Hepatocyte (in vitro differentiated cells): Measurements from ENCODE around the gene COL4A2. TPM values are rescaled to one million over a fixed set of nuclear protein-coding genes. Genes with fewer than 3 reads are reported as not detected.
A peak's percentile ranks its signal among the peaks of the same experiment; 100 is the strongest.

ENCODE experiments used
- DNase-seq: peaks from one replicate; pipeline ENCODE4 v3.0.0-alpha.2; 2016; ENCODE audit warnings: low spot score
- H2AFZ ChIP-seq: fragments of 200-600 bp; sonication (generic); 2 replicates; pipeline ENCODE4 v1.6.0; 2016; ENCODE audit warnings: antibody characterized with exemption, mild to moderate bottlenecking
- H3K27ac ChIP-seq: fragments of 200-600 bp; sonication (generic); 2 replicates; pipeline ENCODE4 v1.5.1; 2016; ENCODE audit warnings: mild to moderate bottlenecking
- H3K27me3 ChIP-seq: fragments of 200-600 bp; sonication (generic); 2 replicates; pipeline ENCODE4 v1.6.1; 2016
- H3K36me3 ChIP-seq: fragments of 200-600 bp; sonication (generic); replicated peaks from 2 replicates; pipeline ENCODE4 v1.5.1; 2016; ENCODE audit warnings: low read depth; ENCODE audit not compliant: insufficient read depth
- H3K4me1 ChIP-seq: fragments of 200-600 bp; sonication (generic); 2 replicates; pipeline ENCODE4 v1.5.1; 2016; ENCODE audit warnings: mild to moderate bottlenecking, moderate library complexity; ENCODE audit not compliant: insufficient read depth
- H3K4me2 ChIP-seq: fragments of 200-600 bp; sonication (generic); 2 replicates; pipeline ENCODE4 v1.6.0; 2016
- H3K4me3 ChIP-seq: fragments of 200-600 bp; sonication (generic); 2 replicates; pipeline ENCODE4 v1.5.1; 2016; ENCODE audit warnings: mild to moderate bottlenecking
- H3K79me2 ChIP-seq: fragments of 200-600 bp; sonication (generic); 2 replicates; pipeline ENCODE4 v1.6.0; 2017; ENCODE audit warnings: mild to moderate bottlenecking
- H3K9me2 ChIP-seq: fragments of 200-600 bp; sonication (generic); replicated peaks from 2 replicates; pipeline ENCODE4 v1.6.0; 2017; ENCODE audit warnings: mild to moderate bottlenecking; ENCODE audit not compliant: insufficient read depth
- H3K9me3 ChIP-seq: fragments of 200-600 bp; sonication (generic); 2 replicates; pipeline ENCODE4 v1.5.1; 2016; ENCODE audit warnings: low read depth, mild to moderate bottlenecking
- H4K20me1 ChIP-seq: fragments of 200-600 bp; sonication (generic); 2 replicates; pipeline ENCODE4 v1.6.0; 2016; ENCODE audit warnings: mild to moderate bottlenecking; ENCODE audit not compliant: insufficient read depth, poor library complexity, severe bottlenecking
- EZH2 ChIP-seq: fragments of 200-600 bp; sonication (generic); IDR thresholded peaks from 2 replicates; pipeline ENCODE4 v1.6.1; 2016; ENCODE audit warnings: antibody characterized with exemption, mild to moderate bottlenecking, borderline replicate concordance
- EZH2phosphoT487 ChIP-seq: fragments of 200-600 bp; sonication (generic); IDR thresholded peaks from one replicate; pipeline ENCODE4 v1.6.1; 2018; ENCODE audit warnings: antibody characterized with exemption, mild to moderate bottlenecking, low read depth, moderate library complexity; ENCODE audit not compliant: unreplicated experiment, severe bottlenecking
- WGBS: methylation state at CpG from one replicate; pipeline ENCODE4 v1.1.6; 2016; ENCODE audit warnings: low lambda C conversion rate; ENCODE audit errors: missing lambda C conversion rate; 5-methylcytosine and 5-hydroxymethylcytosine counted together
- polyA plus RNA-seq: library from polyadenylated mRNA; unstranded; fragments of >200 nt; fragmentation: Nextera tagmentation; extraction: Ambion mirVana; gene quantifications from 2 replicates; pipeline ENCODE4 v1.2.1, GENCODE V29; 2016
- total RNA-seq: library from RNA; depleted of rRNA; stranded (reverse); fragments of >200 nt; gene quantifications from 2 replicates; pipeline ENCODE4 v1.2.3, GENCODE V29; 2014
- TF ChIP-seq, protein P1 (sequence below): fragments of 200-600 bp; sonication (generic); IDR thresholded peaks from 2 replicates; pipeline ENCODE4 v1.5.1; 2016; ENCODE audit warnings: antibody characterized with exemption, mild to moderate bottlenecking; ENCODE audit not compliant: poor library complexity

Gene COL4A2
- total and polyA plus RNA-seq, 2 experiments from 2014 or later: 171 to 221 TPM

DNA sequence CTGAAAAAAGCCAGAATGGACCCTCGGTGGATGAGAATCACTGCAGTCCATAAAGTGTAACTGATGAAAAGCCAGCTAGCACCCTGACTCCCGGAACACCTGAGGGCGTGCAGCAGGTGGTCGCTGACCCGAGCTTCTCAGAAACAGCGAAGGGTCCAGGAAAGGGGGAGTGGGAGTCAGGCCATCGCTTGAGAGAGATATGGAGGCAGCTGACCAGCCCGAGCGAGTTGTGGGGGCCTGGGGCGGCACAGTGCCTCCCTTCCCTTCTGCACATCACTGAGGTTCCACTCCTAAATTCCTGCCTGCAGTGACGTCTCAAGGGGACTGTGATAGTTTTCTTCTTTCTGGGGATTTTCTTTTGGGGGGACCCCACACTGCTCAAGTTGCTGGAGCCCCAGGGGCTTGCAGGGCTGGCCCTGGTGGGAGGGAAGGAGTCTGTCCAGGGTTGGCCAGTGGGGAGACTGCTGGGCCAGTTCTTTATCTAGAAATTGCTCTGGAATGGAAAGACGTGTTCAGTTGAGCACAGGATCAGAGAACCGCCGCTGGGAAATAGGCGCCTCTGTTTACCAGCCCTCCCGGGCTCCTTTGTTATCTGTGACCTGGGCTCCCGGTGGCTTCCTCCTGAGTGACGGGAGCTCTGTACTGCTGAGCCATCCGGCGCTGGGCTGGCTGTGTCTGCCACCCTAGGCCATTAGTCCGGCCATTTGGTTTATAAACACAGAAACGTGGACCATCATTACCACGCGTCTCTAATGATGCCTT is 183.1 kb downstream of the COL4A2 start:
- Histone ChIP-seq H3K9me2 (no peaks in the 10 kb centered on the region), H3K4me2 (no peak overlapping the region), H3K4me3 (no peak overlapping the region), H3K36me3 (no peaks in the 10 kb centered on the region), H3K9me3 (no peaks in the 10 kb centered on the region), H3K4me1 (no peaks in the 10 kb centered on the region), H3K27ac (no peak overlapping the region), H3K27me3 (no peaks in the 10 kb centered on the region), H4K20me1 (no peaks in the 10 kb centered on the region), H3K79me2 (no peaks in the 10 kb centered on the region), H2AFZ (no peak overlapping the region)
- TF ChIP-seq EZH2phosphoT487 (no peak), EZH2 (no peak)
- TF ChIP-seq, protein P1, sequence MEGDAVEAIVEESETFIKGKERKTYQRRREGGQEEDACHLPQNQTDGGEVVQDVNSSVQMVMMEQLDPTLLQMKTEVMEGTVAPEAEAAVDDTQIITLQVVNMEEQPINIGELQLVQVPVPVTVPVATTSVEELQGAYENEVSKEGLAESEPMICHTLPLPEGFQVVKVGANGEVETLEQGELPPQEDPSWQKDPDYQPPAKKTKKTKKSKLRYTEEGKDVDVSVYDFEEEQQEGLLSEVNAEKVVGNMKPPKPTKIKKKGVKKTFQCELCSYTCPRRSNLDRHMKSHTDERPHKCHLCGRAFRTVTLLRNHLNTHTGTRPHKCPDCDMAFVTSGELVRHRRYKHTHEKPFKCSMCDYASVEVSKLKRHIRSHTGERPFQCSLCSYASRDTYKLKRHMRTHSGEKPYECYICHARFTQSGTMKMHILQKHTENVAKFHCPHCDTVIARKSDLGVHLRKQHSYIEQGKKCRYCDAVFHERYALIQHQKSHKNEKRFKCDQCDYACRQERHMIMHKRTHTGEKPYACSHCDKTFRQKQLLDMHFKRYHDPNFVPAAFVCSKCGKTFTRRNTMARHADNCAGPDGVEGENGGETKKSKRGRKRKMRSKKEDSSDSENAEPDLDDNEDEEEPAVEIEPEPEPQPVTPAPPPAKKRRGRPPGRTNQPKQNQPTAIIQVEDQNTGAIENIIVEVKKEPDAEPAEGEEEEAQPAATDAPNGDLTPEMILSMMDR: no peak
- 77% methylated on average over 24 of the region's 24 CpGs for WGBS
- DNase-seq: peak; percentile 41

DNA sequence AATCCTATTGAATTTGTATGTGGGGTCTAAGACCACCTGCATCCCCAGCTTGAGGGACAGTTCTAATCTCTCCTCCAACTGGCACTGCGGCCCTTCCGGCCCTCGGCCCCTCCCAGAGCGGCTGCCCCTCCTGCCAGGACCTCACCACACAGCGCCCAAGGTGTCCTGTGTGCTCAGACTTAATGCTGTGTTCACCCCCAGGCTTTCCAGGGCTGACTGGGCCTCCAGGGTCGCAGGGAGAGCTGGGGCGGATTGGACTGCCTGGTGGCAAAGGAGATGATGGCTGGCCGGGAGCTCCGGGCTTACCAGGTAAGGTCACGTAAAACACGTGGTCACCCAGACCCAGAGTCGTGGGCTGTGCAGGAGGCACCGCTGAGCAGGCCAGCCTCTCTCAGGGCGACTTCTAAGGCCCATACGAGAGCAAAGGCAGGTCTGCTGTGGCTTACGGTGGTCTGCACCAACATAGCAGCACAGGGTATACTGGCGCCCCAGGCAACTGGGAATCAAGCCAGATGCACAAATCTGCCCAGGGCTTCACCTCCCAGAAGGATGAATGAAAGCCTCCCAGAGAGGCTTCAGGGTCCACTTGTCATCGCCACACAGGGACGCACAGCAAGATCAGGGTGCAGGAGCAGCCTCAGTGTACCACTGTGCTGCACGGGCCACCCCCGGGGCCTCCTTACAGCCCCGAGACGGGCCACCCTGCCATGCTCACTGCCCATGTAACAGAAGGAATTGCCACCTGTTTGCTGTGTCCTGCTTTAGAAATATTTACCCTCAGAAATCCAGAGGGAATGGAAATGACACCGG is 185.0 kb downstream of the COL4A2 start:
- TF ChIP-seq, protein P1: no peak
- TF ChIP-seq EZH2 (no peak), EZH2phosphoT487 (no peak)
- Histone ChIP-seq H3K4me1 (no peaks in the 10 kb centered on the region), H3K4me3 (no peak overlapping the region), H2AFZ (no peak overlapping the region), H3K27me3 (no peaks in the 10 kb centered on the region), H3K79me2 (no peaks in the 10 kb centered on the region), H3K4me2 (no peak overlapping the region), H3K27ac (no peak overlapping the region), H3K9me3 (no peaks in the 10 kb centered on the region), H3K36me3 (no peaks in the 10 kb centered on the region), H4K20me1 (no peaks in the 10 kb centered on the region), H3K9me2 (no peaks in the 10 kb centered on the region)
- WGBS: 96% methylated on average over 24 of the region's 24 CpGs
- DNase-seq: no peak

DNA sequence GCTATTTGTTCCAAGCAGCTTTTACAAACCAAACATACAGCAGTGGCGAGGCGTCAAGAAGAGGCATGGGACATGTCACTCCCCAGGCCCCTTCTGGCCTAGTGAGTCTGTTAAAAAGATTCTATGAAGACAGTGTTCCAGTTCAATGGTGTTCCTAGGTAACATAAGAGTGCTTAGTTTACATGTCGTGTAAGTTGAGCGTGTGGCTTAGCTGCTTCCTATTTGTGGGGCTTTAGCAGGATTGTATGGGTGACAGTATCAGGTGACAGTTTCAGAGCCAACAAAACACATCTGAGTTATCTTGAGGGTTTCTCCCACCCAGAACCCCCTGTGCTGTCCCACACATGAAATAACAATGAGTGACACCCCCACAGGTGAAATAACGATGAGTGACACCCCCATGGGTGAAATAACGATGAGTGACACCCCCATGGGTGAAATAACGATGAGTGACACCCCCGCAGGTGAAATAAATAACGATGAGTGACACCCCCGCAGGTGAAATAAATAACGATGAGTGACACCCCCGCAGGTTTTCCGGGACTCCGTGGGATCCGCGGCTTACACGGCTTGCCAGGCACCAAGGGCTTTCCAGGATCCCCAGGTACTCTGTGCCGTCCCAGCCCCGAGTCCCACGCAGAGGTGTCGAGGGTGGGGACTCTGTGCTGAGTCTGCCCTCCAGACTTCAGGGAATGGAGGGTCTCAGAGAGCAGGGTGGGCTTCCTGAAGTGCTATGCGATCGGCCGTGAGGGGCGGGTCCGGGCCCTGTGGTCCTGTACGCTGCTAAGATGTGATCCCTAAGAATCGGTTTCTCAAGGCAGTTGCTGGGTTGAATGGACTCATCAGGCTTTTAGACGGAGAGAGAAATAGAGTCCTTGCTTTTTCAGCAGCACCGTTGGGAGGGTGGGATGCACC is 185.9 kb downstream of the COL4A2 start:
- no peaks in the 10 kb centered on the region for H3K36me3 ChIP-seq
- no peaks in the 10 kb centered on the region for H4K20me1 ChIP-seq
- no peaks in the 10 kb centered on the region for H3K9me3 ChIP-seq
- TF ChIP-seq, protein P1: no peak
- TF ChIP-seq EZH2: no peak
- no peak for TF ChIP-seq EZH2phosphoT487
- H3K9me2 ChIP-seq: no peaks in the 10 kb centered on the region
- 94% methylated on average over 28 of the region's 30 CpGs for WGBS
- no peak overlapping the region for H3K4me3 ChIP-seq
- no peak overlapping the region for H2AFZ ChIP-seq
- H3K27me3 ChIP-seq: no peaks in the 10 kb centered on the region
- H3K4me1 ChIP-seq: no peaks in the 10 kb centered on the region
- H3K27ac ChIP-seq: no peak overlapping the region
- H3K4me2 ChIP-seq: no peak overlapping the region
- no peak for DNase-seq
- no peaks in the 10 kb centered on the region for H3K79me2 ChIP-seq
